ENCODE measurements around the gene SUSD3.
A peak's percentile ranks its signal among the peaks of the same experiment; 100 is the strongest.
"Not testable (repeated sequence)": the region's sequence is repeated elsewhere in the genome, so short reads cannot be mapped to it uniquely, and the experiment has no call there.

SUSD3 gene

DNA sequence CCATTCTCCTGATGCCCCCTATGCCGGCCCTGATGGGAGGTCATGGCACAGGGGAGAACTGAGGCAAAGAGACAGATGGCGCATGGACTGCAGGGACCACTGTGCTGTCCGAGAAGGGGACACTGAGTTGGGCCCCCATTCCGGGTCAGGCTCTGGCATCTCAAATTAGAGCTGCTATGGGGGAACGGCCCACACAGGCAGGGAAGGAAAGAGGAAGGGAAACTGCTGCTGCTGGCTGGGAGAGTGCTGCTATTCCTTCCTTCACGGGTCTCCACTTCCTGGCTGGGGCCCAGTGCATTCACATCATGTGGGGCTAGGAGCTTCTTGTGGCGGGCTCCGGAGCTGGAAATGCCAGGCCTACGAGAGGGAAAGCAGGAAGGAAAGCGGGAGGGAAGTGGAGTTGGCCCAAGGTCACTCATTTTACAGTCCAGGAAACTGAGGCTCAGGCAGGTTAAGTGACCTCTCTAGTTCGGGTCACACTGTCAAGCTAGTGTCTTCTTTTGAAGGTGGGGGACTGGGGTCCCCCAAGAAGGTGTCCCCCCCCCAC lies 36.2 kb downstream of the SUSD3 start:
- no peak for DNase-seq

DNA sequence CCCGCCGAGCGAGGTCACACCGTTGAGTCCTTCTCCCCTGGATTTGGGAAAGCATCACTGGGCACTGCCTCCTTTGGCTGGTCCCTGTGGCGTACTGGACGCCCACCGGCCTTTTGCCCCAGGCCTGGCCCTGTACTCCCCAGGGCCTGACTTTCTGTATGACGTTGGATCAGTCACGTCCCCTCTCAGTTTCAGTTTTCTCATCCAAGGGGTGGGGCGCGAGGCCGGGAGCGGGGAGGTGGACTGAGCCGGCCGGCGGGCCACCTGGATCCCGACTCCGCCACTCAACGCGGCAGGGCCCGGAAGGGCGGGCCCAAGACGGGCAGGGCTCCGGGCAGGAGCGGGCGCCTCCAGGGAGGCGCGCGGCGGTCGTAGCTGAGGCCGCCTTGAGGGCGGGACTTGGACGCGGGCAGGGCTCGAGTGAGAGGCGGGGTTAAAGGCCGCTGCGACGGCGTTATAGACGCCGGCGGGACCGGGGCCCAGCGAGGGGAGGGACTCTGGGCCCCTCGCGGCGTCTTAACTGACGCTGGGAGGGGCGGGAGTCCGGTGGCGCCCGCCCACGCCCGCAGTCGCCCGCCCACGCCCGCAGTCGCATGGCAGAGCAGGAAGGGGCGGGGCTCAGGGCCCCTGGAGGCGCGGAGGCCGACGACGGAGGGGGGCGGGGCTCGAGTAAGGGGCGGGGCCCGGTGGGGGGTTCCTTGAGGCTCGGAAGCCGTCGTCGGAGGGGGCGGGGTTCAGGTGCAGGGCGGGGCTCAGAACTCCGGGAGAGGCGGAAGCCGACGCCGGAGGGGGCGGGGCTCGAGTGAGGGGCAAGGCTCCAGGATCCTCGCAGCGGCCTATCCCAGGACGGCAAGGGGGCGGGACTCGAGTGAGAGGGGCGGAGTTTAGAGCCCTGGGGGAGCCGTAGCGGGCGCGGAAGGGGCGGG lies 37.0 kb downstream of the SUSD3 start:
- DNase-seq = peak; percentile 100

DNA sequence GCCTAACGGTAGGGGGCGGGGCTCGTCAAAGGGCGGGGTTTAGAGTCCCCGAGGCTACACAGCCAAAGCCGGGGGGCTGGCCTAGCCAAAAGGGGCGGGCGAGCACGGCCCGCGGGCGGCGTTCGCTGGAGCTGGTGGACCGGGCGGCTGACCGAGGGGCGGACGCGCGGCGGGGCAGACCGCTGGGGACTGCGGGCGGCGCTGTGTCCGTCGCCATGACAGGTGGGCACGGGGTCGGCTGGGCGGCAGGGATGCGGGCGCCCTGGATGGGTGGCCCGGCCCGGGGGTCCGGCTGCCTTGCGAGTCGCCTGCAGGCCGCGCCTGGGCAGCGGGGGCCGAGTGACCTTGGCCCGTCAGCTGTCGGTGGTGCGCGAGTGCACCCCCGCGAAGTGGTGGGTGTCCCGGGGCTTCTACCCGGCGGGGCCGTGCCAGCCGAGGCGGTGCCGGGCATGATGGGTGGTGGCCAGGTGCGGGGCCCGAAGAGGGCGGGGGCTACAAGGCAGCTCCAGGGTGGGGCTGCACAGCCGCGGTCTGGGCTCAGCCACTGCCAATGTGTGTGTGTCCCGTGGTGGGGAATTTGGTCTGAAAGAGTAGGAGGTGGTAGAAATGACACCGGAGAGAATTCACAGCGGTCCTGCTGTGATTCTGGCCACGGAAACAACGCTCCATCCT lies 37.8 kb downstream of the SUSD3 start, which contains the start of gene CARD19:
Gene CARD19, plus strand, starts transcription at position 87 of the 672 bp plus-strand sequence. Its CDS starts 129 bp downstream, at position 216.
- peak; percentile 66 for DNase-seq

DNA sequence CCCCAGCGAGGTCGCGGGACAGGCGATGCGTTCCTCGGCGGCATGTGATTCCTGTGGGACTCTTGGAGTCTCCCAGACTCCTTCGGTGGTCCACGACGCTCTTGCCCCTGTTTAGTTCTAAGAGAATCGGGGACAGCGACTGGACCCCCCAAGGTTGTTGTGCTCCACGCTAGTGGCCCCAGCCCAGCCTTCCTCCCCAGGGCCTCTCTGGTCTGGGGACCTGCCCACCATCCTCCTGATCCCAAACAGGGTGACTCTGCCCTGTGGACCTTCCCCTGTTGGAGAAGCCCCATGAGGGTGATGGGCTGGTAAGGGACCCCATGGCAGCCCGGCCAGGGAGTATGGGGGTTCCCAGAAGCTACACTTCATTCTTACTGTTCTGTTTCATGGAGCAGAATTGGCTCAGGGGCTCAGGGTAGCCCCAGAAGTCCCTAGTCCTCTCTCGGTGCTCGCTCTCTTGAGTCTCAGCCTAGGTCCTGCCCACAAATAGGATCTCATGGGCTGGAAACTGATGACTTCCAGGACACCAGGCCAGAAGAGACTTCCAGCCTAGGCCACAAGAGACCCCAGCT lies 38.4 kb downstream of the SUSD3 start:
- DNase-seq = no peak

DNA sequence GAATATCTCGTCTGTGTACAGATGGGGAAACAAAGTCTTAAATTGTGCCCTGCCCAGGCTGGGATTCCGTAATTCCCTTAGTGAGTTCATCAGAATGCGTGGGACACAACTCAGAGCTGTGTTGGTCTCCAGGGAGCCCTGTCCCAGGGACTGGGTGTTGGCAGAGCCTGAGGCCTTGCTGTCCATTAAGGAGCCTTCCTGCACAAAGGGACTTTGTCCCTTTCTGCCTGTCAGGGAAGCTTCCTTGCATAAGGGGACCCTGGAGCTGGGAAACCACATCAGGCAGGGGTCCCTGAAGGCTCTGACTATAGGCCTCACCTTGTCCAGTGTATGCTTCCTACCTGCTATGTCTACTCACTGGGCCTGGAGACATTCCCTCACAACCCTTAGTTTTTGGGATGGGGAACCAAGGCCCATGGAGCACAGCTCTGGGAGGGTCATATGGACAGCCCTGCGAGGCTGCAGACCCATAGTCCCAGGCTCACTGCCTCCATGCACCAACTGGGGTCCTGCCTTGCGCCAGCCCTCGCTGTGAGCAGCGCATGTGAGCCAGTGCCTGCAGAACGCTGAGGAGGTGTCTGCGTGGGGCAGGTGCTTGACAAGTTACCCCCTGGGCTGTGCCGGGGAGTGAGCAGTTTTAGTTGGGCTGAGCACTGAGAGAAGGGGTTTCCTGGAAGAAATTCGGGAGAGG lies 39.2 kb downstream of the SUSD3 start:
- no peak for DNase-seq

DNA sequence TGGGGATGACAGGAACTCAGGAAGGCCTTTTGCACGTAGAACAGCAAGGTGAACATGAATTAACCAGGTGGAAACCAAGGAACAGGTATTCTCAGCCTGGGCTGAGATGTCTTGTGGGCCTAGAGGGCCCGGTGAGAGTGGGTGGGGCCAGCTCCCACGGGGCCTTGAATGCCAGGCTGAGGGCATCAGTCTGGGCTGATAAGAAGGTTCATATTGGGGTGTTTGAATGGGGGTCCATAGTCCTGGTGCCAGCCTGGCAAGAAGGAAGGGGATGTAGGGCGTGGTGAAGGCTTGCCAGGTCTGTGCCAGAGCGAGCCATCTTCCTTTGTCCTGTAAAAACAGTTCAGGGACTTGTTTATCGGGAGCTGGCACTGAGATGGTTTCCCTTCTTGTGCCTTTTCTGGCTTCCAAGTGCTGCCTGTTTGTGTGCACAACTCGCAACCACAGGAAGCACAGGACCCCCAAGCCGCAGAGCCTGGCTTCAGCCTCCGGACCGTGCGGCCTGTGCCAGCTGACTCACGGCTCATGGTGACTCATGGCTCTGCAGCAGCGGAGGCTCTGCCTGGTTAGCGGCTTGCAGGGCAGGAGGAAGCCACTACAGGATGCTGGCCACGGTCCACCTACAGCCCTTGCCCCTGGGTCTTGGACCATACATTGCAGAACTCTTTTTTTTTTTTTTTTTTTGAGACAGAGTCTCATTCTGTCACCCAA lies 39.9 kb downstream of the SUSD3 start:
- DNase-seq = peak; percentile 56

DNA sequence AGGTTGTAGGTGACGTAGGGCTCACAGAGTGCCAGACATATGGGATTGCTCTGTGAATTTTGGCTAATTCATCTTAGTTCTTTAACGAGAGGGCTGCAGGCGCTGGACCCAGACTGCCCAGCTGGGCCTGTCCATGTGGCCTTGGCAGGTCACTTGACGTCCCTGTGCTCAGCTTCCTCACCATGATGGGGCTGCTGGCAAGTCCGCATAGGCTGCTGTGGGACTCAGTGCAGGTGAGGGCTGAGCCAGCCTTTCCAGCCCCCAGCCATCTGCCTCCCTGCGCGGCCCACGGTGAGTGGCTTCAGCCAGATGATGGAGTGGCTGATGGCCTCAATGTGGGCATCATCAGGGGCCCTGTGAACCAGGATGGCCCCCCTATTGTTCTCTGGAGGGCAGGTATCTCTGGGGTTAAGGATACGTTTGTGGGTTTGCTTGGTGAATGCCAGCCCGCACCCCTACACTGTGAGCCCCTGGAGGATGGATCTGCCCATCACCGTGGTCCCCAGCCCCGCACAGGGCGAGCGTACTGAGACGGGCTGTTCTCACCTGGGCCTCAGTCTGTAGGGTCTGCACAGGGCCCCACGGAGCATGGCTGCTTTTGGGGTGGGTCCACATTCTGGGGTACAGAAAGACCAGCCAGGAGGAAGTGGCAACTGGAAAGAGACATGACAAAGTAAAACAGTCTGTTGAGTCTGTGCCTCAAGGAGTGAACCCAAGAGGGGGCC lies 41.2 kb downstream of the SUSD3 start:
- no peak for DNase-seq

DNA sequence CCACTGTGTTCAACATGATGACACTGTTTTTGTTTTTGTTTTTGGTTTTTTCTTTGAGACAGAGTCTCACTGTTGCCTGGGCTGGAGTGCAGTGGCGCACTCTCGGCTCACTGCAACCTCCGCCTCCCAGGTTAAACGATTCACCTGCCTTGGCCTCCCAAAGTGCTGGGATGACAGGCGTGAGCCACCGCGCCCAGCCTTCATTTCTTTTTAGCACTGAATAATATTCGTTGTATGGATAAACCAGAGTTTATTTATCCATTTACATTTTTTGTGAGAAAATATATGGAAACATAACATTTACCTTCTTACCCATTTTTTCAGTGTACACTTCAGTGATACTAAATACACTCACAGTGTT lies 41.8 kb downstream of the SUSD3 start:
- no peak for DNase-seq

DNA sequence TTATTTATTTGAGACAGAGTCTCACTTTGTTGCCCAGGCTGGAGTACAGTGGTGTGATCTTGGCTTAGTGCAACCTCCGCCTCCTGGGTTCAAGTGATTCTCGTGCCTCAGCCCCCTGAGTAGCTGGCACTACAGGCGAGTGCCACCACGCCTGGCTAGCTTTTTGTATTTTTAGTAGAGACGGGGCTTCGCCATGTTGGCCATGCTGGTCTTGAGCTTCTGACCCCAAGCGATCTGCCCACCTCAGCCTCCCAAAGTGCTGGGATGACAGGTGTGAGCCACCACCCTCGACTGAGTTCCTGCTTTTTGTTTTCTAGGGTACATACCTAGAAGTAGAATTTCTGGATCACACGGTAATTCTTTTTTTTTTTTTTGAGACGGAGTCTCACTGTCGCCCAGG lies 42.6 kb downstream of the SUSD3 start:
- not testable (repeated sequence) for DNase-seq

DNA sequence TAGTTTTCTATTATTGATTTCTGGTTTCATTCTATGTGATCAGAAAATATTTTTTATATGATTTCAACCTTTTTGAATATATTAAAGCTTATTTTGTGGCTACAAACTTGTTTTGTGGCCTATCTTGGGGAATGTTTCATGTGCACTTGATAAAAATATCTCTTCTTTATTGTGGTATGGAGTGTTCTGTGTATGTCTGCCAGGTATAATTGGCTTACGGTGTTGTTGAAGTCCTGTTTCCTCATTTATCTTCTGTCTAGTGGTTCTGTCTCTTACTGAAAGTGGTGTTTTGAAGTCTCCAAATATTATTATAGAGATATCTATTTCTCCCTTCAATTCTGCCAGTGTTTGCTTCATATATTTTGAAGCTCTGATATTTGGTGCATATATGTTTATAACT lies 47.1 kb downstream of the SUSD3 start:
- DNase-seq = no peak

DNA sequence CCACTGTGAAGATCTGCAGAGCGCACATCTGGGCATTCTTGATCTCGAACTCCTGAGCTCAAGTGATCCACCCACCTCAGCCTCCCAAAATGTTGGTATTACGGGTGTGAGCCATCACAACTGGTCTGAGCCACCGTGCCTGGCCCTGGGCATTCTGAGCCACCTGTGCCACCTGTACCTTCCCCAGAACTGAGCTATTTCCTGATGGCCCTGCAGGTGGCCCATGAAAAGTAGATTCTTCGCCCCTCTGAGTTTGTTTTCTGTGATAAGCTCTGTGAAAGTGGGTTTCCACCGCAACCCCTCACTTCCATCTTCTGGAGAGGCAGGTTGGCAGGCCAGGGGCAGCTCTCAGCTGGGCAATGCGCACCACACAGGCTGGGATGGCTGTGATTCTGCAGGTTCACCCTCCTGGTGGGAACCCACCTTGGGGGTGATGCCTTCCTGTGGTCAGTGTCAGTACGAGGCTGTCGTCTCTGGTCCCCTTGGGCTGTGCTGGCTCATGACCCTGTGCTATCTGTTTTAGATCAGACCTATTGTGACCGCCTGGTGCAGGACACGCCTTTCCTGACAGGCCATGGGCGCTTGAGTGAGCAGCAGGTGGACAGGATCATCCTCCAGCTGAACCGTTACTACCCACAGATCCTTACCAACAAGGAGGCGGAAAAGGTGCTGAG lies 48.8 kb downstream of the SUSD3 start:
- no peak for DNase-seq

DNA sequence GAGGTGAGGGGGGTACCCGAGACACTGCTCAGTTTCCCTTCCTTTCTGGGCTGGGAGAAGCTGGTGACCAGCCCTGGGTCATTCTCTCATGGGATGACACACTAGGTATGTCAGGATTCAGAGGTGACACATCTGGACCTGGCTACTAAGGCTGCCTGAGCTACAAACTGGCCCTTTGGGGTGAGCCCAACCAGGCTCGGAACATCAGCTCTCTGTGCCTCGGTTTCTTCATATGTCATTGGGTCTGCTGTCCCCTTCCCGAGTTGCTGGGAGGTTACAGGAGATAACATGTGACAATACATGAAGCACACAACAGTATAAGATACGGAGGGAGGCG lies 49.3 kb downstream of the SUSD3 start:
- no peak for DNase-seq

DNA sequence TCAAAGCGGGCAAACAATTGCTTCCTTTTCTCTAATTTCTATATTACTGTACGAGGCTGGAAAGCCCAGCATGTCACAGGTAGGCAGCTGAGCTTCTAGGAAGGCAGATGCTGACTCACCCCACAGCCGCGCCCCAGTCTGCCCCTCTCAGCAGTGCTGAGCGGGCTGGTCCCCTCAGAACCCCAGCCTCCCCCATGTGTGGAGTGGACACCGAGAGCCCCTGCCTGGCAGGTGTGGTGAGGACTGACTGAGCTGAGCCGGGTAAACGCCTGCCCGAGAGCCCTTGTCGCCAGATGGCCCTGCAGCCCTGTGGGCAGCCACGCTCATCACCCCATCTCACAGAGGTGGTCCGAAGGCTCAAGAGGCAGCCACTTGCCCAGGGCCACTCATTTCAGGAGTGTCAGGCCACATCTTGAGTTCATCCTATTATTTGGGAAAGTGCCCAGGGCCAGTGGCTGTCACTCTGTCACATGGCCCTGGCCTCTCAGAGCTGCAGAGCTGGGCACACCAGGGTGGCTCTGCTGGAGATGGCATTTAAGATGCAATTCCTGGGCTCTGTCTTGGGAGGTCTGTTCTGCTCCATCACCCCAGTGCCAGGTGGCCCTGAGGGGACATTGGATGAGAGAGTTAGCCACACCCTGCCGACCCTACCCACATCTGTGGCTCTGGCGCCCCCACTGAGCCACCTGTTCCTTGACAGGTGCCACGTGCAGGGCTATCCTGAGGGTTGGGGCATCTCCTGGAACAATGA lies 50.0 kb downstream of the SUSD3 start:
- DNase-seq = no peak

DNA sequence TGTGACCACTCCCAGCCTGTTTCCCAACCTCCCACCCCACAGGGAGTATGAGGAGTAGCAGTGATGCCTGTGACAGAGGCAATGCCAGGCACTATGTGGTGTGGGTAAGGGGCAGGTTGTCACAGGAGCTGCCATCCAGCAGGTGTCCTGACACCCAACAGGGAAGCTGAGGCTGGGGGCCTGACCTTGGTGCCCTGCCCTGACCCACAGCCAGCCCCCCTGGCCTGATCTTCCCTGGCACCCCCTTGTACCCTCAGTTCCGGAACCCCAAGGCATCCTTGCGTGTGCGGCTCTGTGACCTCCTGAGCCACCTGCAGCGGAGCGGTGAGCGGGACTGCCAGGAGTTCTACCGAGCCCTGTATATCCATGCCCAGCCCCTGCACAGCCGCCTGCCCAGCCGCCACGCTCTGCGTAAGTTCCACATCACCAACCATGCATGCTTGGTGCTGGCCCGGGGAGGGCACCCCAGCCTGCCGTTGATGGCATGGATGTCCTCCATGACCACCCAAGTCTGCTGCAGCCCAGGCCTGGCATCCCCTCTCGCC lies 51.9 kb downstream of the SUSD3 start:
- DNase-seq = no peak

DNA sequence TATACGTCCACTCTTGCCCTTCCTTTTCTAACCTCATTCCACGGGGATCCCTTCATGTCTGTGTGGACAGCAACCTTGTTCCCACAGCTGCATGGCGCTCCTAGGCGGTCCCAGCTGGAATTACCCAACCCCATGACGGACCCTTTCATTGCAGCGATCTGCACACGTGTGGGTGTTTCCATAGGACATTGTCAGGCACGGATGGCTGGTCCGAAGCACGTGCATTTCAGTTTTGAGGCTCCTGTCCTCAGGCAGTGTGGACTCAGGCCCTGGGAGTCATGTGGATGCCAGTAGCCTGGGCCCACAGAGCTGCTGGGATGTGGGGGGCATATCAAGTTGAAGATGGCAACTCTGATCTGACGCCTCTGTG lies 52.5 kb downstream of the SUSD3 start:
- no peak for DNase-seq

DNA sequence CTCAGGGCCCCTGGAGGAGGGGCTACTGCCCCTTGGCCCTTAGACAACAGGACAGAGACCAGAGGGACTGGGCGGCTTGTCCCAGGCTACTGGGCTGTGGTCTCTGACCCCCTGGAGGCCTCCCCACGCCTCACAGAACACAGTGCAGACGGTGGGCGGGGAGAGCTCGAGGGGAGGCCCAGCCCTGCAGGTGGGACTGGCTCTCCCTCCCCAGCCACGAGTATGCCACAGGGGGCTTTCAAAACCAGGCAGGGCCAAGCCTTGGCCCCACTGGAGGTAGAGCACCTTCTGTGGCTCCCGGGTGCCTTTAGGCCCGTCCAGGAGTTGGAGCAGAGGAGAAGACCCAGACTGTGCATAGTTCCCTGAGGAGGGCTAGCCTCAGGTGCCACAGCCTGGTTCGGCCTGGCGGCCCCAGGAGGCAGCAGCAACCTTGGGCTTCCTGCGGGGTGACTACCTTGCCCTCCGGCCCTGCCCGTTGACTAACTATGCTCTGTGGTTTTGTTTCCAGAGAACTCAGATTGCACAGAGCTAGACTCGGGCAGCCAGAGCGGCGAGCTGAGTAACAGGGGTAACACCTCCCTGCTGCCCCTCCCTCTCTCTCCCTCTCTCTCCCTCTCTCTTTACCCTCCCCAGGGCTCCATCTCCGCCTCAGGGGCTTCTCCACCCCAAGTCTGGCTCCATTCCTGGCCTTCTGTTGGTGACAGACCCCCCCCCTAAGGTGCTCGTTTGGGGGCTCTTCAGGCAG lies 53.0 kb downstream of the SUSD3 start:
- no peak for DNase-seq

DNA sequence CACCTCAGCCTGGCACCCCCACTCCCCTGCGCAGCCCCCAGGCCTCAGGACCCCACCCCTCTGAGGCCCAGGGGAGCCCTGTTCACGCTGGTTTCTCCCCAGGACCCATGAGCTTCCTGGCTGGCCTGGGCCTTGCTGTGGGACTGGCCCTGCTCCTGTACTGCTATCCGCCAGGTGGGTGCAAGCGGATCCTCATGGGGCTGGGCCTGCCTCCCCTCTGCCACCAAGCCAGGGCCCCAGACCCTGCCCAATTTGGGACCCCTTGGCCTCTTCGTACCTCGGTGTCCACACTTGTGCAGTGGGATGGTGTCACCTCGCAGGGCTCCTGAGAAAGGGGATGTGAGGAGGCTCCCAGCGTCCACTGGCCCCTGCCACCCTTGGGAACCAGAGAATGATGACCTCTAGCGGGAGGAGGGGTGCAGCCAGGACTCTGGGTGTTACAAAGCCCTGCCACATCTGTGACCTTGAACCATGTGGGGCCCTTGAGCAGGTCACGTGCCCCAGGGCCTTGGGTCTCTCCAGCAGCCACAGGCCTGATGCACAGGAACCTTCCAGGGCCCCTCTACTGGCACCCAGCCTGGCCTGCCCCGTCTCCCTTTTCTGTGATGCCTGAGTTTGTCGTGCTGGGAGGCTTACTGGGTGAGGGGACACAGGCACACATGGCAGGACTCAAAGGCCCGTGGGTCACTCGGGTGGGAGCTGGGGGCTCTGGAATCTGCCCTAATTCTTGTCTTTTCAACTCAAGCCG lies 53.8 kb downstream of the SUSD3 start:
- DNase-seq = no peak

DNA sequence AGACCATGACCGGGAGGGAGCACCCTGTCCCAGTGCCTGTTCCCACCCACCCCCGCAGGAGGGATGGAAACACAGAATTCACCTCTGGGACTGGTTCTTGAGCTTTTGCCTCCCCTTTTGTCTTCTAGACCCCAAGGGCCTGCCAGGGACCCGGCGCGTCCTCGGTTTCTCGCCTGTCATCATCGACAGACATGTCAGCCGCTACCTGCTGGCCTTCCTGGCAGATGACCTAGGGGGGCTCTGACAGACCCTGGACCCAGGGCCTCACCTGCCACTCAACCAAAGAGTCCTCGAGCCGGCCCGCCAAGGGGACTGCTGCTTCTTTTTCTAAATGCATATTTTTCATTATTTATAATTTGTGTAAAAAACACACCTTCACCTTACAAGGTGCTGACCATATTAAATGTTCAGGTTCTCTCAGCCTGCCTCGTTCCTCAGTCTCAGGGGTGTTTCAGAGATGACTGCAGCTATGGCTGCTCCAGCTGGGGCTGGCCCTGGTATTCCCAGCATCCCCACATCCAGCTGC lies 54.4 kb downstream of the SUSD3 start:
- no peak for DNase-seq
